ENCODE measurements around the gene SLC30A7. TPM values are rescaled to one million over a fixed set of nuclear protein-coding genes. Genes with fewer than 3 reads are reported as not detected.

Gene SLC30A7, protein sequence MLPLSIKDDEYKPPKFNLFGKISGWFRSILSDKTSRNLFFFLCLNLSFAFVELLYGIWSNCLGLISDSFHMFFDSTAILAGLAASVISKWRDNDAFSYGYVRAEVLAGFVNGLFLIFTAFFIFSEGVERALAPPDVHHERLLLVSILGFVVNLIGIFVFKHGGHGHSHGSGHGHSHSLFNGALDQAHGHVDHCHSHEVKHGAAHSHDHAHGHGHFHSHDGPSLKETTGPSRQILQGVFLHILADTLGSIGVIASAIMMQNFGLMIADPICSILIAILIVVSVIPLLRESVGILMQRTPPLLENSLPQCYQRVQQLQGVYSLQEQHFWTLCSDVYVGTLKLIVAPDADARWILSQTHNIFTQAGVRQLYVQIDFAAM
- 40.6 and 44.1 TPM in 2 replicates for total RNA-seq

DNA sequence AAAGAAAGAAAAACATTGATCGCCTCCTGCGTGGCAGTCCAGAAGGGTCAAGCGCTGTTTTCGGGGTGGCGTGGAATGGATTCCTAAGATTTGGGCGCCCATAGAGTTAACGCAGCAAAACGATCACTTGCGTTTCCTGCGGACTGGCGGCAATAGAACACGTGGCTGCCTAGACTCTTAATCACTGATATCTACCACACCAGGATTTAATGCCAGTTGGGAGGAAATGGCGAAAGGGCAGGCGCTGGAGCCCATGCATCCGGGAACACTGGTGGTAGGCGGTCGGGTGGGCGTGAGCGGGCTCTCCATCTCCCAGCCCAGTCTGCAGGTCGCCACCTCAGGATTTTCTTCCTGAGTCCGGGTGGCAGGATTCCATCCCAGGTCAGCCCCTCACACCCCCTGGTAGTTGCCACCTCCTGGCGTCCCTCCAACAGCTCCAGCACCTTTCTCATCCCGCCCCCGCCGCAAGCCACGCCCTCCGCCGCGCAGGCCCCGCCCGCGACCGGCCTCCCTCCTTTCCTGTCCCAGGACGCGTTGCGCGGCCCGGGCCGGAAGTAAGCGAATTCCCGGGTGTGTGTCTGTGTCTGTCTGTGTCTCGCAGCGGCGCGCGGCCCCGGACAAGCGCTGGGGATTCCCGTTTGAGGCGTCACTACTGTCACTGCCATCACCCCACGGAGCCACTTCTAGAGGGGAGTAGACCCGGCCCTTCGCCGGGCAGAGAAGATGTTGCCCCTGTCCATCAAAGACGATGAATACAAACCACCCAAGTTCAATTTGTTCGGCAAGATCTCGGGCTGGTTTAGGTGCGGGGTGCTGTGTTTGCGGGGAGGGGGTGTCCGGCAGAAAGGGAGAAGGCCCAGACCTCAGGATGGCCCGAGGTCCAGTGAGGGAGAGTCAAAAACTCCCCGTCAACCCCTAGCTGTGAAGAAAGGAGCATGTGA is at the start of gene SLC30A7:
Gene SLC30A7 (plus strand): TSS at position 551 of the 941 bp plus-strand sequence. CDS start 173 bp downstream, at position 724.

GRCh38 chr1:100894603-100895539 is 1.0 kb upstream of the SLC30A7 start, which contains the start of gene EXTL2:
TSS of gene EXTL2 (minus strand) at chr1:100894842. CDS start at chr1:100888757, 6,085 bp downstream.

GRCh38 chr1:101025657-101026429 is 130.0 kb downstream of the SLC30A7 start, which contains the start of gene DPH5:
TSS of gene DPH5 (minus strand) at chr1:101025784. CDS start at chr1:101025443, 341 bp downstream.

Other genes starting within 250 kb of the SLC30A7 start
- gene VCAM1, start 176.3 kb upstream of the SLC30A7 start, total RNA-seq: 4.2 and 20.7 TPM in 2 replicates
- gene EXTL2, start 1.2 kb upstream of the SLC30A7 start, total RNA-seq: 27.7 and 36.0 TPM in 2 replicates
- 21.7 and 22.4 TPM in 2 replicates for gene DPH5, start 129.7 kb downstream of the SLC30A7 start, total RNA-seq